Stimulated activated CD8-positive, alpha-beta memory T cell treated with anti-CD3 and anti-CD28 coated beads, Interleukin-2, amount 100 ng/mL, for 48 hours (primary cell): ENCODE measurements around the gene UGCG.
"Not testable (repeated sequence)": the region's sequence is repeated elsewhere in the genome, so short reads cannot be mapped to it uniquely, and the experiment has no call there.

Experiments
- DNase-seq, 2 donors: peaks; one replicate each; pipeline ENCODE4 v3.0.0-alpha.2; 2020; ENCODE audit warnings: low read depth in 2 of 2

Gene UGCG

GRCh38 chr9:111919875-111920274 is 23.3 kb downstream of the UGCG start:
- DNase-seq = no peak

- no peak for DNase-seq
Observed at GRCh38 chr9:111920531-111920930, 23.9 kb downstream of the UGCG start.

- DNase-seq = no peak
Observed at GRCh38 chr9:111922324-111923013, 25.9 kb downstream of the UGCG start.

- no peak for DNase-seq
Observed at GRCh38 chr9:111924281-111924680, 27.7 kb downstream of the UGCG start.

GRCh38 chr9:111925017-111925770 is 28.6 kb downstream of the UGCG start:
- DNase-seq = no peak

GRCh38 chr9:111925784-111926183 is 29.2 kb downstream of the UGCG start:
- no peak for DNase-seq

- DNase-seq = peak; percentile 13 to 18
Observed at GRCh38 chr9:111926421-111926875, 29.8 kb downstream of the UGCG start.

GRCh38 chr9:111928359-111928720 is 31.7 kb downstream of the UGCG start:
- no peak for DNase-seq

GRCh38 chr9:111934747-111935146 is 38.1 kb downstream of the UGCG start:
- DNase-seq = no peak

- DNase-seq = no peak
Observed at GRCh38 chr9:111936391-111936790, 39.8 kb downstream of the UGCG start.

- no peak for DNase-seq
Observed at GRCh38 chr9:111937301-111937700, 40.7 kb downstream of the UGCG start.

- peak; percentile 38 to 44 for DNase-seq
Observed at GRCh38 chr9:111937781-111938426, 41.3 kb downstream of the UGCG start.

- DNase-seq = no peak
Observed at GRCh38 chr9:111938427-111938800, 41.8 kb downstream of the UGCG start.

GRCh38 chr9:111939322-111939721 is 42.7 kb downstream of the UGCG start:
- DNase-seq = no peak

GRCh38 chr9:111940697-111941096 is 44.1 kb downstream of the UGCG start:
- DNase-seq = no peak

- no peak for DNase-seq
Observed at GRCh38 chr9:111943200-111943599, 46.6 kb downstream of the UGCG start.

- DNase-seq = no peak
Observed at GRCh38 chr9:111943746-111944145, 47.1 kb downstream of the UGCG start.

GRCh38 chr9:111944241-111944866 is 47.7 kb downstream of the UGCG start:
- no peak for DNase-seq

GRCh38 chr9:111945216-111945615 is 48.6 kb downstream of the UGCG start:
- DNase-seq = no peak

GRCh38 chr9:111948109-111948508 is 51.5 kb downstream of the UGCG start:
- DNase-seq = not testable (repeated sequence)

- no peak for DNase-seq
Observed at GRCh38 chr9:111948951-111949350, 52.3 kb downstream of the UGCG start.

- no peak for DNase-seq
Observed at GRCh38 chr9:111949919-111950318, 53.3 kb downstream of the UGCG start.
